NCI-H1105 treated with DMSO at 0.1 percent for 48 hours (cell line): Measurements from ENCODE around the gene VPS37C.

Source experiments
- DNase-seq: peaks from one replicate; lab custom pipeline; 2025; lab: John Stamatoyannopoulos, UW

Gene VPS37C

GRCh38 chr11:61153593-61154095, 7.6 kb downstream of the VPS37C start:
- DNase-seq, result no peak

- DNase-seq, result no peak
Measured at GRCh38 chr11:61152816-61153592, 8.2 kb downstream of the VPS37C start.

DNA sequence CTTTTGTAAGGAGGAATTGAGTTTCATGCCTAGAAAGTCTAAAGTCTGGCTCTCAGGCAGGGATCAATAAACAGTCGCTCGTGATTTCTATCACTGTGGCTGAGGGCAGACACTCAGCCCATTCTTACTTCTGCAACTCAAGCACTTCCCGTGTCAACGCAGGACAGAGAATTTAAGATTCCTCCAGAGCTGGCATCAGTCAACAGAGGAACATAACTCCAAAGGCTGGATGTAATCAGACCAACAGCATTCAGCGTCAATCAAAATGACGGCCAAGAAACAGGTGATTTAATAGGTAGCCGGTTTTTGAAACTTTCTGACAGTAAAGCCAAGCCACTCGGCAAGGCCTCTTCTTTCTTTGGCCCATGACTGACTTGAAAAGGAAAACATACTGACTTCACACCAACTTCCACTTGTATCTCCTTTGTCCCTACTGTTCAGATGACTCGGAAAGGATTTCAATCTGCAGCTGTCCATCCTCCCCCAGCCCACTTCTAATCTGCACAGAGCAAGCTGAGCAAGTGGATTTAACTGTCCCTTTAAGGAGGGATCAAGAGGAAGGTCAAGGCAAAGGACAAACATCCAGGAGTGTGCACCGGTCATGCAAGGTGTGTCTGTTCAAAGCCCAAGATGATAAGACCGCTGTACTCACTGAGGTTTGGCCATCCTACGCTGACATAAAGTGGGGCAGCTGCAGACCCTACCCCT, 9.5 kb downstream of the VPS37C start:
- DNase-seq, result no peak

GRCh38 chr11:61150706-61151544, 10.3 kb downstream of the VPS37C start:
- no peak for DNase-seq

GRCh38 chr11:61149624-61150615, 11.3 kb downstream of the VPS37C start:
- no peak for DNase-seq

DNA sequence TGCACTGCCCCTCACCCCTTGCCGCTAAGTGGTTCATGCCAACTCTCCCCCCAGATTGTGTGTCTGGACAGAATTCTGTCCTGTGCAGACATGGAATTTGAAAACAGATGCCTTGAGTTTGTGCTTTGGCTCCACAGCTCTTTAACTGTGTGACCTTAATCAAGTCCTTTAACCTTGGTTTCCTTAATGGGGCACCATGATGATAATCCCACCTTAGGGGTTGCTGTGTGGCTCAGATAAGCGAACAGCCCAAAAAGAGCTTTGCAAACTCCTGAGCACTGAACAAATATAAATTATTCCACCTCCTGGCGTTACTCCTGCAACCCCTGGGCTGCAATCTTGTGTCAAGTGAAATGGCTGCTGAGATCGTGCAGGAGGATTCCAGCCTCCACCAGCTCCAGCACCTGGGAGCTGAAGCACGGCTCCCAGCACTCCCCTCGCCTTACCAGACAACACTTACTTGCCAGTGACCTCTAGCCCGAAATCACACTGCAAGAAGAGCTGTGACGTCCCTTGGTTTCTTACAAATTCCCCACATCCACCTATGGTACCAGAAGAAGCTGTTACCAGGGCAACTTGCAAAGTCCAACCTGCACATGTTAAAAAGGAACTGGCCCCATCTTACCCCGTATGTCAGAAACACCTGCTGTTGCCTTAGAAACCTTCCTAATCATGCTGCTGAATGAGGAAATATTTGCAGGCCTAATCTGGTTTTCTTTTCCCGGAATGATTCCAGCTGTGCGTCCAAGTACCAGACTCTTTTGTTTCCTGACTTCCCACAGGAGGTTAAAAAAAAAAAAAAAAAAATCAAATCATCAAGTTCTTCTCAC, 13.2 kb downstream of the VPS37C start:
- DNase-seq, result peak; percentile 5

DNA sequence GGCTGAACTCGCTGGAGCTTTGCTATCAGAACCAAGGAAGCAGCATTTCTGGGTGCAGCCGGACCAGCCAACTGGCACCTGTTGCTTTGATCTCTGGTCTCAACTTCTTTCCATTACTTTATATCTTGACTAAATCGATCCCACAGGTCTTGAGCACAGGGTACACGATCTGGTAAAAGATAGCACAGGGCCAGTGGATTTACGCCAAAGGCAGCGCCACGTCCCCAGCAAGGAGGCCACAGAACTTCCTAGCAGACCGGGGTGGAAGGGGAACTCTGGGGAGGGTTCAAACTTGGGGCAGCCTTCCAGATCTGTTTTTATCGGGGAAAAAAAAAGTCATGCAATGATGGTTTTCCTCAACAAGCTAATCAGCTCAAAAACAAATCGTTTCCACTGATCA, 14.0 kb downstream of the VPS37C start:
- no peak for DNase-seq

GRCh38 chr11:61146416-61146815, 14.8 kb downstream of the VPS37C start:
- DNase-seq, result no peak

GRCh38 chr11:61145228-61146005, 15.8 kb downstream of the VPS37C start:
- DNase-seq, result no peak

GRCh38 chr11:61144511-61145179, 16.6 kb downstream of the VPS37C start:
- DNase-seq, result no peak

- no peak for DNase-seq
Measured at GRCh38 chr11:61142424-61142823, 18.8 kb downstream of the VPS37C start.

- DNase-seq, result peak; percentile 91
Measured at GRCh38 chr11:61141601-61142028, 19.6 kb downstream of the VPS37C start.

DNA sequence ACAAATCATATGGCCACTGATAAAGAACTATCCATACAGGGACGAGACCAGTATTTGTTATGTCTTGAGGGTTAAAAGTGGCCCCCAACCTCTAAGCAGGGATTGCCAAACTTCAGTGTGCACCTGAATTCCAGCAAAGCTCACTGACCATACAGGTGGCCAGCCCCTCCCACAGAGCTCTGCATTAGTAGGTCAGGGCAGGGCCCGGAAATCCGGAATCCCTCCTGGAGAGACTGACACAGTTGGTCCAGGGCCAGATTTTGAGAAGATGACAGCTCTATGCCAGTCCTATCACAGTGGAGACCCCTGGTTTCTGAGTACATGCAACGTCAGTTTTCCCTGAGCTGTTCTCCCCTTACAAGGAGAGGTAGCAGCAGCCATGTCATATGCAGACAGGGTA, 20.8 kb downstream of the VPS37C start:
- DNase-seq, result no peak

DNA sequence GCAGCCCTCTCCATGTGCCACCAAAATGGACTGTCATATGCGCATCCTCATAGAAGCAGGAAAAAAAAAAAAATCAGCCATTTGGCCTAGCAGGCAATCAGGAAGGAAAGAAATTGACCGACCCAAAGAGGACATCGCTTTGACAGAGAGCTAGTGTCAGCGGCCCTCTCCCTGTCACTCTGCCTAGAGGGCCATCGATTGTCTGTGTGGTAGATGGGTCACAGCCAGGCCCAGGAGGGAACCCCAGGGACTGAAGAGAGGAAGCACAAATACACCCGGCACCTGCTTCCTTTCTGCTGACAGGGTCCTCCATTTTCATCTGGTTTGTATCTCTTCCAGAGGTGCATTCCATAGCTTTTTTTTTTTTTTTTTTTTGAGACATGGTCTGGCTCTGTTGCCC, 21.8 kb downstream of the VPS37C start:
- no peak for DNase-seq

DNA sequence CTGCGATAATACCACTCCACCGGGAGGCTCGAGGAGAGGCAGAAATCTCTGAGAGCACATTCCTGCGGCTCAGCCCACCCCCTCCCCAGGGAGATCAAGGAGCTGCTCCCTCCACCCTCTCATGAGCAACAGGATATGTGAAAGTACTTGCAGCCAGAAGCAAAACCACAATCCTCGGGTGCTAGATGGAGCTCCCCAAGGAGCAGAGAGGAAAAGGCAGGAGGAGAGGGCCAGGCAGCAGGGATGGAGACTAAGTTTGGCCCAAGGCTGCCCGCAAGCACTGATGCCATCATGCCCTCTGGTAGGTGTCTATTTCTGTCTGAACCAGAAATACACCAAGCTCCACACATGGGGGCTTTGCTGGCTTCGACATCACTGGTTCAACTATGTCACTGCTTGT, 22.3 kb downstream of the VPS37C start:
- DNase-seq, result no peak

- no peak for DNase-seq
Measured at GRCh38 chr11:61134801-61135257, 26.4 kb downstream of the VPS37C start.

- no peak for DNase-seq
Measured at GRCh38 chr11:61133956-61134662, 27.1 kb downstream of the VPS37C start.

DNA sequence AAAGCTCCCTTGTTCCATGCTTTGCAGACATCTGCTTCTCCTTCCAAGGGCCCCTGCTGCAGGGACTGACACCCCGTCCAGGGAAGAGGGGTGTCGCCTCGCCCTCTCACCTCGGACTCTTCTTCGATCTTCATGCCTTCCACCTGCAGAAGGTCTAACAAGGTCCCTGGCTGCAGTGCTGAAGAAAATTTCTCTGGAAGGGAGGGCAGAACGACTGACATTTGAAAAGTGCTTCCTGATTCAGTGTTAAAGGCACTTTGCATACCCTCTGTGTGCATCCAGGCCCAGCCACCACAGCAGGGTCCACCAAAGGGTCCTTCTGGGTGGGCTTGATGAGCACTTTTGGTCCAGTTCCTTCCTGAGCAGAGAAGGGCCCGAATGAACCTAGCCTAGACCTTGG, 28.1 kb downstream of the VPS37C start:
- no peak for DNase-seq
